OCI-LY1 (cell line): ENCODE data around the gene AMPD1.

Experiments used
- H2AFZ ChIP-seq: fragments of 200-600 bp; sonication (generic), shearing (Covaris generic); 2 replicates; pipeline ENCODE4 v1.6.0; 2014; ENCODE audit warnings: antibody characterized with exemption, mild to moderate bottlenecking, low read length
- H3F3A ChIP-seq: fragments of 200-600 bp; sonication (generic), shearing (Covaris generic); 2 replicates; pipeline ENCODE4 v1.6.0; 2014; ENCODE audit warnings: mild to moderate bottlenecking, antibody characterized with exemption, low read length, moderate library complexity; ENCODE audit not compliant: insufficient read depth
- H3K27ac ChIP-seq: fragments of 200-600 bp; sonication (generic); 2 replicates; pipeline ENCODE4 v1.5.1; 2014; ENCODE audit warnings: low read length, mixed run types, mild to moderate bottlenecking, low read depth; ENCODE audit not compliant: poor library complexity, severe bottlenecking
- H3K27me3 ChIP-seq: fragments of 200-600 bp; sonication (generic); 2 replicates; pipeline ENCODE4 v1.6.0; 2014; ENCODE audit warnings: antibody characterized with exemption, mild to moderate bottlenecking, low read length, moderate library complexity; ENCODE audit not compliant: insufficient read depth
- H3K36me3 ChIP-seq: fragments of 200-600 bp; sonication (generic); 2 replicates; pipeline ENCODE4 v1.6.1; 2014; ENCODE audit warnings: mild to moderate bottlenecking, antibody characterized with exemption, low read length, moderate library complexity, mixed read lengths; ENCODE audit not compliant: insufficient read depth
- H3K4me1 ChIP-seq: fragments of 200-600 bp; sonication (generic); 2 replicates; pipeline ENCODE4 v1.5.1; 2014; ENCODE audit warnings: mild to moderate bottlenecking, low read length, moderate library complexity; ENCODE audit not compliant: insufficient read depth, severe bottlenecking
- H3K4me2 ChIP-seq: fragments of 200-600 bp; sonication (generic), shearing (Covaris generic); 2 replicates; pipeline ENCODE4 v1.6.1; 2014; ENCODE audit warnings: low read length
- H3K4me3 ChIP-seq: fragments of 200-600 bp; sonication (generic); 2 replicates; pipeline ENCODE4 v1.5.1; 2014; ENCODE audit warnings: low read length, low read depth, mild to moderate bottlenecking, mixed read lengths; ENCODE audit not compliant: poor library complexity, severe bottlenecking
- H3K79me2 ChIP-seq: fragments of 200-600 bp; shearing (Covaris generic); 2 replicates; pipeline ENCODE4 v1.6.1; 2016; ENCODE audit warnings: mixed run types, low read length, mixed read lengths; ENCODE audit not compliant: insufficient read depth
- H3K9ac ChIP-seq: fragments of 200-600 bp; sonication (generic), shearing (Covaris generic); 2 replicates; pipeline ENCODE4 v1.6.1; 2014; ENCODE audit warnings: mild to moderate bottlenecking, low read length, mixed read lengths
- H3K9me2 ChIP-seq: fragments of 200-600 bp; sonication (generic), shearing (Covaris generic); 2 replicates; pipeline ENCODE4 v1.6.1; 2014; ENCODE audit warnings: low read depth, mild to moderate bottlenecking, low read length, mixed read lengths
- H3K9me3 ChIP-seq: fragments of 200-600 bp; shearing (Covaris generic); 2 replicates; pipeline ENCODE4 v1.6.1; 2014; ENCODE audit warnings: low read length, mixed read lengths
- H4K20me1 ChIP-seq: fragments of 200-600 bp; sonication (generic), shearing (Covaris generic); 2 replicates; pipeline ENCODE4 v1.6.0; 2016; ENCODE audit warnings: mild to moderate bottlenecking, low read length; ENCODE audit not compliant: insufficient read depth
- EZH2 ChIP-seq: fragments of 200-600 bp; sonication (generic), shearing (Covaris generic); IDR thresholded peaks from 2 replicates; pipeline ENCODE4 v1.8.0; 2017; ENCODE audit warnings: borderline replicate concordance, mixed run types, mild to moderate bottlenecking, antibody characterized with exemption, low read length, moderate library complexity, mixed read lengths
- TF ChIP-seq, protein P1 (sequence below): fragments of 200-600 bp; sonication (generic), shearing (Covaris generic); IDR thresholded peaks from 2 replicates; pipeline ENCODE4 v1.5.1; 2017; ENCODE audit warnings: mild to moderate bottlenecking, antibody characterized with exemption, low read length, moderate library complexity, mixed read lengths

Gene AMPD1

DNA sequence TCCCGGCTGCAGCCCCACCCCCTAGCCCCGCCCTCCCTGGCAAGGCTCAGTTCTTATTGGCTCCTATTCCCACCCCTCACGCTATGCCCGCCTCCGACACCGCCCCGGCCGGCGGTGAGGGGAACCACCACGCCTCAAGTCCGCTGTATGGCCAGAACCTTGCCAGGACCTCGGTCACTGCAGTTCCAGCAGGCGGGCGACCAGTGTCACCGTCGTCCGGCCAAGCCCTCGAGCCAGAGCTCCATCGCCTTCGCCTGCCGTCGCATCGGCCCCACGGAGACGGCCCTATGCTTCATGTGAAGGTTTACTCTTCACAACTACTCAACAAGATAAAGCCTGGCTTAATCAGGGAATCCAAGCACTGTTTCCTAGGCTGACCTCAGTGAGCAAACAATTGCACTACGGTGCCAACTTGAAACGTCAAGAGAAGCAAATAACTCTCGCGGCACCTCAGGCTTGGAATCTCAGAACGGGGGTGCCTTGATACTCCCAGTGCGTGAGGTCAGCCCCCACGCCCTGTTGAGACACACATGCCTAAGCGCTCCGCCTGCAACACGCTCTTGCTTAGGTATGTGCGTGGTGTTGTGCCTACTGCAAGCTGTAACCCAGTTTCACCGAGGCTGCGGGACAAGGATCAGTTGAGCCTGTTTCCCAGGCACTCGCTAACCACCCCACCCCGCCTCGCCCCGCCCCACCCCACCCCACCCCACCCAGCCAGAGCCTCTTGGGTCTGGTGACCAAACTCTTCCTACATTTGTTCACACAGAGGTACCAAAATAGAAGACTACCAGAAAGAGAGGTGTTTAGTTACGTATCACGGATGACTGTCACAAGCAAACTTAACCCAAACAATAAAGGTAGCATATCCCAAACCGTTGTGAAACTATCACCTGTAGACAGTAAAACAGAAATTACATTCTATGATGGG lies 25.0 kb downstream of the AMPD1 start:
- H3K9me3 ChIP-seq: no peaks in the 10 kb centered on the region
- H4K20me1 ChIP-seq: no peaks in the 10 kb centered on the region
- no peaks in the 10 kb centered on the region for H3K27me3 ChIP-seq
- H3K4me2 ChIP-seq: peak overlapping the region; percentile 93
- H2AFZ ChIP-seq: no peak overlapping the region; the same call in 1 of the 2 replicates
- peak overlapping the region; percentile 70 for H3K4me3 ChIP-seq
- no peaks in the 10 kb centered on the region for H3K79me2 ChIP-seq
- no peak overlapping the region for H3K27ac ChIP-seq
- TF ChIP-seq, protein P1, sequence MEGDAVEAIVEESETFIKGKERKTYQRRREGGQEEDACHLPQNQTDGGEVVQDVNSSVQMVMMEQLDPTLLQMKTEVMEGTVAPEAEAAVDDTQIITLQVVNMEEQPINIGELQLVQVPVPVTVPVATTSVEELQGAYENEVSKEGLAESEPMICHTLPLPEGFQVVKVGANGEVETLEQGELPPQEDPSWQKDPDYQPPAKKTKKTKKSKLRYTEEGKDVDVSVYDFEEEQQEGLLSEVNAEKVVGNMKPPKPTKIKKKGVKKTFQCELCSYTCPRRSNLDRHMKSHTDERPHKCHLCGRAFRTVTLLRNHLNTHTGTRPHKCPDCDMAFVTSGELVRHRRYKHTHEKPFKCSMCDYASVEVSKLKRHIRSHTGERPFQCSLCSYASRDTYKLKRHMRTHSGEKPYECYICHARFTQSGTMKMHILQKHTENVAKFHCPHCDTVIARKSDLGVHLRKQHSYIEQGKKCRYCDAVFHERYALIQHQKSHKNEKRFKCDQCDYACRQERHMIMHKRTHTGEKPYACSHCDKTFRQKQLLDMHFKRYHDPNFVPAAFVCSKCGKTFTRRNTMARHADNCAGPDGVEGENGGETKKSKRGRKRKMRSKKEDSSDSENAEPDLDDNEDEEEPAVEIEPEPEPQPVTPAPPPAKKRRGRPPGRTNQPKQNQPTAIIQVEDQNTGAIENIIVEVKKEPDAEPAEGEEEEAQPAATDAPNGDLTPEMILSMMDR: no peak
- no peak for TF ChIP-seq EZH2
- no peaks in the 10 kb centered on the region for H3K9me2 ChIP-seq
- no peaks in the 10 kb centered on the region for H3K36me3 ChIP-seq
- H3K9ac ChIP-seq: peak overlapping the region; percentile 45; the same call in 1 of the 2 replicates
- H3K4me1 ChIP-seq: peaks cover 18% of the 10 kb centered on the region
- no peaks in the 10 kb centered on the region for H3F3A ChIP-seq

DNA sequence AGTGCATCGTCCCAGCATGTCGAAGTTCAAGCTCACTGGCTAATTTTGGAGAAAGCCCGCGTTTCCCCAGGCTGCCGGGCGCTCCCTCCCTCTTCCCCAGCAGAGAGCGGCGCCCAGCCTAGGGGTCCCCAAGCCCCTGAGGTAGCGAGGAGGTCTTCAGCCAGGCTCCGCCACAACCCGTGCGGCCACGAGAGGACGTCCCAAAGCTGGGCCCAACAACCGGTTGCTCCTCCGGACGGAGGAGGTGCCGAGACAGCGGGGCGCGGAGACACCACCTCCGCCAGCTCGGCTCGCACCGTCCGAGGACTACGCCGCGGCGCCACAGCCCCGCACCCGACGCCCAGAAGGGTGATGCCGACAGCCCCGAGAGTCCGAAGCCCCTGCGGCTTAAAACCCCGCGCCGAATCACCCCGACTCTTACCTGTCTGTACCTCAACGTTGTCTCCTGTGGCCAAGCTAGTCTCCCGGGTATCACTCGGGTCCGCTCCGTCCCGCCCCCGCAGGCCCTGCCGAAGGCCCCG lies 25.7 kb downstream of the AMPD1 start, which contains the start of gene DENND2C:
TSS of gene DENND2C (minus strand) at position 488 of the 521 bp plus-strand sequence. CDS start 44,065 bp downstream, outside the sequence.
- Histone ChIP-seq H3K36me3 (no peaks in the 10 kb centered on the region), H3K4me1 (peaks cover 18% of the 10 kb centered on the region), H3K9me3 (no peaks in the 10 kb centered on the region), H3K9ac (peak within 1 kb of the TSS; percentile 55), H3K79me2 (no peaks in the 10 kb centered on the region), H4K20me1 (no peaks in the 10 kb centered on the region), H2AFZ (peak within 1 kb of the TSS; percentile 72), H3K4me3 (peak within 1 kb of the TSS; percentile 70), H3K4me2 (peak within 1 kb of the TSS; percentile 93), H3K9me2 (no peaks in the 10 kb centered on the region), H3F3A (no peaks in the 10 kb centered on the region), H3K27ac (no peak within 1 kb of the TSS), H3K27me3 (no peaks in the 10 kb centered on the region)
- no peak for TF ChIP-seq EZH2
- TF ChIP-seq, protein P1: peak; percentile 19; the same call in 1 of the 2 replicates

DNA sequence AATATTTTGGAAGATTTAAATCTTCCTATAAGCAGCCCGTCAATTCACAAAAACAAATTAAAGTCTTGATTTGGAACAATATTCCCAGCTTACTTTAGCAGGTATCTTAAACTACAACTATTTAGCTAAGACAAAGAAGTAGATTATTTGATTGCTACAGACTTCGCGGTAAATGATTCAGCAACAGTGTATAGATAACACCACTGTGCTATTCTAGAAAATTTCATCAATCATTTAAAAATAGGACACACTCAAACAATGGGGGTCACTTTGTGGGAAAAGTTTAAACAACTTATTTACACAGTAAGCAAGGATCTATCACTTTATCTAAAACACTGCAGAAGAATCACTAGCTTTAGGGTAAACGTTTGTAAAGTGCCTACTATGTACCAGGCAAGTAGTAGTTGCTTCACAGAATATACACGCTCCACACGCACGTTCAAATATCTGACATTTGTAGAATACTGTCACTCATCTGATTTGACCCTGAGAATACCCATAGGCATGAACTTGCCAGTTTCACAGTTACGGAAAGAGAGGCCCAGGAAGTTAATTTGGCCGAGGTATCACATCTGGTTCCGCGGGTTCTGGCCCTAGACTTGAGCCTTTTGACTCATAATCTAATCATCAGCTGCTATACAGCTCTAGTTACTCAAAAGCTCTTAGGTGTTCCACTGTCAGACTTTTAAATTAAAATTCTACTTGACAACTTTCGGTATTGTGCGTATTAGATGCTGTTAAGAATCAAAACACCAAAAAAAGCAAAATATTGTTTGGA lies 26.4 kb downstream of the AMPD1 start:
- Histone ChIP-seq H3K4me2 (peak overlapping the region; percentile 93), H3K4me3 (peak overlapping the region; percentile 70), H3K9me3 (no peaks in the 10 kb centered on the region), H3K9me2 (no peaks in the 10 kb centered on the region), H4K20me1 (no peaks in the 10 kb centered on the region), H2AFZ (peak overlapping the region; percentile 72), H3K27ac (no peak overlapping the region), H3K79me2 (no peaks in the 10 kb centered on the region), H3F3A (no peaks in the 10 kb centered on the region), H3K27me3 (no peaks in the 10 kb centered on the region), H3K9ac (peak overlapping the region; percentile 55), H3K36me3 (no peaks in the 10 kb centered on the region), H3K4me1 (peaks cover 18% of the 10 kb centered on the region)
- no peak for TF ChIP-seq EZH2
- TF ChIP-seq, protein P1: no peak
